ENCODE measurements around the gene DLG2.

- TF ChIP-seq POLR2A (IDR thresholded peaks at IDR 0.05) = no peak
- TF ChIP-seq EP300 (IDR thresholded peaks at IDR 0.05) = no peak
- TF ChIP-seq CTCF (IDR thresholded peaks at IDR 0.05) = no peak
These were observed 2171.1 kb downstream of the DLG2 start for GRCh38 chr11:83456075-83456474.

Measured in ovary (tissue), 3 donors.